Measurements from ENCODE around the gene UBD.

The UBD gene

GRCh38 chr6:29558439-29559079 is 973 bp downstream of the UBD start:
- no peak for DNase-seq

- DNase-seq: no peak
Observed at GRCh38 chr6:29557320-29557719, 2.2 kb downstream of the UBD start.

DNA sequence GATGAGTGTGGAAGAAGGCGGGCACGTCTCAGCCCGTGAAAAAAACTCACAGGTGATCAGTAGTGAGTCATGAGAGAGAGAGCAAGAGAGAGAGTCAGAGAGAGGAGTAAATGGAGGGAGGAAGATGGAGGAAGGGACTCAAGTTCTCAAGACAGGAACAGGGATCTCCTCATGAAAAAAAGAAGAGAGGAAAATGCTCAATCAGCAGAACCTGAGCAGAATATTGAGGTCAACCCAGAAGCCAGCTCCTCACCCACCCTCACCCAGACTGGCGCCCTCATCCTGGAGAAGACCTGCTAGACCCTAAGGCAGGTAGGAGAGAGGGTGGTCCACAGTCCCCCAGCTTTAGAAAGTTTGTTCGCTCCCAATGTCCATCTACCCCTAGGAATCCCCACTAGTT is 4.8 kb downstream of the UBD start:
- DNase-seq: no peak

GRCh38 chr6:29553268-29554057 is 6.1 kb downstream of the UBD start:
- DNase-seq: no peak

DNA sequence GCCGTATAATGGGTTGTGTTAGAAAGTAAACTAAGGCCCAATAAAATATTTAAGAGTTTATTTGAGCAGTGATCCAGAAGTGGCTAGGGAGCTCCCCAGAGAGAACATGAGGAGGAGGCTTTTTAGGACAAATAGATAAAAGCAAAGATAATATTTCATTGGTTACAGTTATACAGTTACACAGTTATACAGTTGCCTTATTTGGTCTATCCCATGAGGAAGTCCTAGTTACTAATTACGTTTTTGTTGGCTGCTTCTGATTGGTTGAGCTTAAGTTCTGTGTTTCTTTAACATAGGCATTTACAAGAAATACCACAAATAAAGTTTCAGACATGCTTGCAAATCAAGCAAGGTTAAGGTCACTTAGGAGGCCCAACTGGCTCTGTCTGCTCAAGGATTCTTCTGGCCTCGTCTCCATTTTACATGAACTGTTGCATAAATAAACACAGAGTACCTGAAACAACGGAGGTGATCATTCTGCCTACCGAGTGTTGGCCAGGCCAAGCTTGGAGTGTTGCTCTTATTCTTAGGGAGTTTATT is 7.0 kb downstream of the UBD start:
- DNase-seq: no peak

GRCh38 chr6:29547573-29547972 is 12.0 kb downstream of the UBD start:
- DNase-seq: no peak

DNA sequence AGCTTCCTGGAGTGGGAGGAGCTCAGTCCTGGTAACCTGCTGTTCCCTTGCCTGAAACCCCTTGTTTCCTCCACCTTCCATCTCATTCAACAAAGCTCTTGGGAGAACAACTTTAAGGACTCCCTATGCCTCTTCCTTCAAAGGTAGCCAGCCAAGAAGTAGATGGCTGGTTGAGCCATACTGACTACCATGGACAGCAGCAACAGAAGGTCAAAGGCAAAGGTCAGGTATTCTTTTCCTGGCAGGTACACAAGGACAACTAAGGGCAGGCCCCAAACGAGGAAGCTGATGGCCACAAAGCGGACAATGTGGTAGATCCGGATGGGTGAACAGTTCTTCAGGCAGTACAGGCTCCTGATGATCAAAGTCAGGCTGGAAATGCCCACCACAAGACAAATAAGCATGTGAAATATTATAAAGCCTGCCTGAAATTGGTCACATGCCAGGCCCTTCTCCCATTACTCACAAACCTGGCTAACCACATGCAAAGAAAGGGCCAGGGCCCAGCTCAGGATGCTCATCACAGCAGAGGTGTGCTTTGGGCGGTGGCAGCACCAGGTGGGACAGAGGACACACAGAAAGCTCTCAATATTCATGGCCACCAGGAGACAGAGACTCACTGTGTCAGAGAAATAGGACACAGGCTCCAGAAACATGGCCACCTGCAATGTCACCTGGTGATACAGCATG is 21.7 kb downstream of the UBD start:
- no peak for DNase-seq

DNA sequence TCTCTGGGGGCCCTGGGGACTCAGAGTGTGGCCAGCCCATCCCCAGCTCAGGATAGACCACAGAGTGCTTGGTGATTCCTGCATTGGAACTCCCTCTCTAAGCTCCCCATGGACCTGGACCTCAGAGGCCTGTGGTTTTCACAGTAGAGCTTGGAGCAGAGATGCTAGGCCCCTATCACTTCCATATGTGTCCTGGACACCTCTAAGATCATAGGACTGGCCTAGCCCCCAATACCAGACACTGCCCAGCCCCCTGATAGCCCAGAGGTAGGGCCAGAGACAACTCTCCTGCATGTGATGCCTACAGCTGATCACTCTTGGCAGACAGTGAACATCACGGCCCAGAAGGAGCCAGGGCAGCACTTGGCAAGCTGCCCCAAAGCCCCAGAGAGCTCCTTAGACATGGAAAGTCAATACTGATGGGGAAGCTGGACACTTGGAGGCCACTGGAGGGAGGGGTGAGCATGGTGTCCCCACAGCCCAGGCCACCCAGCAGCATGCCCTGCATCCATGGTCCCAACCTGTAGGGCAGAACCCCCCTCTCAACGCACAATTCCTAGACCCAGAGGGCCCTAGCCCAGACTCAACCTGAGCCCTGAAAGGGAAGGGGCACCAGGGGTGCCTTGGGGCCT is 27.1 kb downstream of the UBD start:
- no peak for DNase-seq

DNA sequence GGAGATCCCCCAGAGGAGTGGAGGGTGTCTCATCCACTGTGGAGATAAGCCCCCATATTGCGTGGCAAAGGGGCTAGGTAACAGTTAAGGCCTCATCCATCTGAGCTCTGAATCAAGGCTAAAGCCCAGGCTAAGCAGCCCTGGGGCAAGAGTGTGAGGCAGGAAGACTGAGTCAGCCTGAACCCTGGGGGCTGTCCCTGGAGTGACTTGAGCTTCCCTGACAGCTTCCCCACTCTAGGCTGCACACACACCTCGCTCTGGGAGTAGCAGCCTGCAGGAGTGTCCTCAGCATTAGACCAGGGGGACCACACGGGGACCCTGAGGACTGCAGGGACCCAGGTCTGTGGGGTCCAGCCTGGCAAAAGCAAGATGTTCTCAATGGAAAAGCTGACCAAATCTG is 27.9 kb downstream of the UBD start:
- DNase-seq: no peak

- DNase-seq: no peak
Observed at GRCh38 chr6:29530671-29531310, 28.7 kb downstream of the UBD start.

DNA sequence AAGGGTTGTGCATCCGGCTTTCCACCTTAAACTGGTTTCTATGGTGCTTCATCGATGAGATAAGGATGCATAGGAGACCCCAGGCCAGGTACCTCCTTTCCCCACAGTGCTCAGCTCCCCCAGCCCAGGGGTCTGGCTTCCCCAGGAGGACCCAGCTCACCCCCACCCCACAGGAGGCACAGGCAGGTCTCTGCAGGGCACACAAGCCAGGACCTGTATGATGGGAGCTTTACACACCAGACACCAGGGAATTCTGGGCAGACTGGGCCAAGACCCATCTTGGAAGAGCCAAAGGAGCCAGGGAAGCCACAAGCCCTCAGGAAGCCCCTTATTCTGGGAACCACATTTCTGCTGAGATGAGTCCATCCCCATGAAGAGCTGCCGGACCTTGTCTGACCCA is 29.6 kb downstream of the UBD start:
- DNase-seq: no peak

- DNase-seq: no peak
Observed at GRCh38 chr6:29528988-29529560, 30.5 kb downstream of the UBD start.

DNA sequence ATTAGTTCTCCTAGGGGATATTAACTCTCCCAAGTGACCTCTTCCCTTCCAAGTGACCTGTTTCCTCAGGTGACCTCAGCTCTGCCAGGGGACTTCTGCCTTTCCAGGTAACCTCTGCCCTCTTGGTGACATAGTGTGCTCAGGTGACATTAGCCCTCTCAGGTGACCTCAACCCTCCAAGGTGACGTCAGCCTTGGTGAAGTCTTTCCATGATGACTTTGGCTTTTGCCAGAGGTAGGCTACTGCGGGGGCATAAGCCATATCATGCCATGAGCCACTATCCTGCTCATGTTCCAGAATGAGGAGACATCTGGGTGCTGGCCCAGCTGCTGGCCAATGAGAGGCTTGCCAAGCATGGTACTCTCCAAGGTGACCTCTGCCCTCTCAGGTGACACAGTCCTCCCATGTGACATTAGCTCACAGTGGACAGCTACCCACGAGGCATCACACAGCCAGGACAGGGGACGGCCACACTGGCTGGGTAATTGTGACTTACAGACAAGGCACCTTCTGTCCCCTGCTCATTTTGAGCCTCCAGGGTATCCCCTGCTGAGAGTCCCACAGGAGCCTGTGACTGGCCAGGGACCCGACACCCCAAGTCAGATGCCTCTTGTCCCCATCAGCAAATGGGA is 31.1 kb downstream of the UBD start:
- DNase-seq: no peak

- no peak for DNase-seq
Observed at GRCh38 chr6:29527564-29527963, 32.0 kb downstream of the UBD start.

DNA sequence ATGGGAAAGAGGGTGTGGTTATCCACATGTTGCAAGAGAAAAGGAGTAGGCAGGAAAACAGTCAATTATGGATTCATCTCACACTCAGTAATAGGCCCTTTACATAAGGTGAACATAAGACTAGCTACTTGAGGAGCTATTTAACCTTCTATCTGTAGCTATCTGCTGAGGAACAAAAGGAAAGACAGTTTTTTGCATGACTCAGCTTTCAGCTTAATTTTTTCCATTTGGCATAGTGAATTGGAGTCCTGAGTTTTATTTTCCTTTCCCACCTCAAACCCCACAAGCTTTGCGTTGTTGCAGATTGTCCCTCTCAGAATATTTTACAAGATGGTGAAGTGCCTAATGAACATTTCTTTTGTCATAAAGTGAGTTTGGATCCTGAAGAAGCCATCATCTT is 32.4 kb downstream of the UBD start:
- no peak for DNase-seq

DNA sequence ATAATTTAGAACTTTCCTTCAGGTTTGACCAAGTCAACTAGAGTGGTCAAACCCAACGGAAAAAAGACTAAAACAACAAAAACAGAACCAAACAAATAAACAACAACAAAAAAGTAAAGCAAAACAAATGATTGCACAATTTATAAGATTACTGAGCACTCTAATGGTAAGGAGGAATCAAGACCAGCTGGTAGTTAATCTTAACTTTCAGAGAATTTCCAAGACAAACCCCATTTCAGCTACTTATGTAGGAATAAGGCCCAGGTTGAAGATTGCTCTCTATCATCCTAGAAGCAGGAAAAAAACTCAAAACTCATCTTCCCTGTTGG is 34.3 kb downstream of the UBD start:
- no peak for DNase-seq

- DNase-seq: no peak
Observed at GRCh38 chr6:29524444-29525310, 34.9 kb downstream of the UBD start.

DNA sequence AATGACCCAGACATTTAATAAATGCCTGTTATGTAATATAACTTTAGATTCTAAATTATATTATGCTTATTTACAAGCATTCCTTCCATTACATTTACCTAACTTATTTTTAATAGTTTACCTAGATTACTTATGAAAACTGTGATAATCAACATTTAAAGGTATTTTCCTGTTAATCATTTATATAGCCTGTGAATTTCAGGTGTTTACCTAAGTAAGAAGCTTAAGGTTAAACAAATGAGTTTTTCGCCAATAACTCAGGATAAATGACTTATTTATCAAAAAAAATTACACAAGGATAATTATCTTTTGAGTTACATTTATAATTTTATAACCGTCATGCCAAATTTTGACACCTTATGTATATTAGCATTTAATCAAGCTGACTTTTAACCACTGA is 35.5 kb downstream of the UBD start:
- DNase-seq: no peak

DNA sequence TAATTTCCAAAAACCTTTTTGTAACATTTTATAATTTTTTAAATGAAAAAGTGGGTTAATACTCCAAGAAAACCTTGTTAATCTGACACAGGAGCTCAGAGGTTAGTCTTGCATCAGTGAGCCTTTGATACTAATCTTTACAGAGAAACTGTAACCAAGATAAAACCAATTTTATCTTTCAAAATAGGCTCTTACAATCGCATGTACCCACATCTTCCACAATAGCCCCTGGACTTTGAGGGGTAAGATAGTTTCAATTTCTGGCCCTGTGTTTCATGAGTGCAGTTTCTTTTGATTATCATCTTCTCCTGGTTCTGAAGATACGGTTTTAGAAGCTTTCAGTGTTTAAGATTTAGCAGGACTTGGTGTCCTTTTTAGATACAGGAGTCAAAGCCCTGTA is 37.3 kb downstream of the UBD start:
- DNase-seq: no peak

DNA sequence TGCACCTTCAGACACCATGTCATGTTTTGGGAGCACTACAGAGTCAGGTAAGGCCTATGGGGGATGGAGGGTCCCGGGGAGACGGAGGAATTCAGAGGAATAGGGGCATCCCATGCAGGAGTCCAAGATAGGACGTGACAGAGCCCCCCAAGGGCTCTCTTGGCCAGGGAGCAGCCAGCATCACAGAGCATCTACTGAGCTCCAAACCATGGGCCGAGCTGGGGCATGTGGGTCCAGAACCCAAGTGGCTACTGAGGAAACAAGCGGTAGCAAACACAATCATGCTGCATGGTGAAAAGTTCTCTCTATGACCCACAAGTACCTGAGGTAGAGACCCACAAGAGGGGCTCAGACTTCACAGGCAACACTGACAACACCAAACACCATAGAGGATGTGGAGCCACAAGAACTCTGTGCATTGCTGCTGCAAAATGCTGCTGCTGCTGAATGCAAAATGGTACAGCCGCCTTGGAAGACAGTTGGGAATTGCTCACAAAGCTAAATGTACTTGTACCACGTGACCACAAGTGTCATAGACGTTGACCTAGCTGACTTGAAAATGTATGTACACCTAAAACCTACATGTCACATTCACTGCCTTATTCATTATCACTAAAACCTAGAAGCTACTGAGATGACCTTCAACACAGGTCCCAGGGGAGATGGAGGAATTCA is 38.4 kb downstream of the UBD start:
- DNase-seq: no peak

DNA sequence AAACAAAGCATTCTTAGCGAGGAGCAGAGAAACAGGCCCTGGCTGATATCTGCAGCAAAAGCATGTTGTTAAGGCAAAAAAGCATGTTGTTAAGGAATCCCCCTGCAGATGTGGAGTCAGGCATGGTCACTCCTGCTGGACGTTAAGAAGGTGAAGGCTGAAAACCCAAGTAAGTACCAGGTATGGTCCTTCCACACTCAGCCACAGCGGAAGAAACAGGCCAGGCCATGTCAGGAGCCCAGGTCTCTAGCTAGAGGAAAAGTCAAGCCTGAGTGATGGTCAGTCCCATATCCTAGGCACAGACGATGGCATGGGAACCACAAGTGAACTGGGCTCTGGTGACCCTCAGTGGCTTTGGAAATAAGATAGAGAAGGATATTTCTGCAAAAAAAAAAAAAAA is 39.3 kb downstream of the UBD start:
- no peak for DNase-seq
